NCI-H446 treated with DMSO at 0.1 percent for 48 hours (cell line): ENCODE measurements around the gene CYREN.
"Not testable (repeated sequence)": the region's sequence is repeated elsewhere in the genome, so short reads cannot be mapped to it uniquely, and the experiment has no call there.

Experiments used
- DNase-seq: peaks from one replicate; lab custom pipeline; 2025; lab: John Stamatoyannopoulos, UW

The CYREN gene

GRCh38 chr7:135159359-135160085 is 11.0 kb downstream of the CYREN start:
- DNase-seq, result no peak

GRCh38 chr7:135158874-135159273 is 11.6 kb downstream of the CYREN start:
- DNase-seq, result no peak

- DNase-seq, result no peak
These were observed 12.3 kb downstream of the CYREN start for GRCh38 chr7:135158141-135158655.

GRCh38 chr7:135156290-135156689 is 14.2 kb downstream of the CYREN start:
- DNase-seq, result no peak

GRCh38 chr7:135154734-135155133 is 15.8 kb downstream of the CYREN start:
- no peak for DNase-seq

- no peak for DNase-seq
These were observed 18.1 kb downstream of the CYREN start for GRCh38 chr7:135152442-135152841.

GRCh38 chr7:135151533-135151932 is 19.0 kb downstream of the CYREN start:
- DNase-seq, result no peak

- no peak for DNase-seq
These were observed 19.4 kb downstream of the CYREN start for GRCh38 chr7:135151132-135151531.

GRCh38 chr7:135150072-135150782 is 20.3 kb downstream of the CYREN start:
- no peak for DNase-seq

GRCh38 chr7:135147899-135148721 is 22.4 kb downstream of the CYREN start, which contains the start of gene TMEM140:
Gene TMEM140 (plus strand): TSS chr7:135148072. CDS start chr7:135164442, 16,370 bp downstream.
- no peak for DNase-seq

GRCh38 chr7:135147341-135147898 is 23.1 kb downstream of the CYREN start:
- no peak for DNase-seq

GRCh38 chr7:135143885-135144668 is 26.4 kb downstream of the CYREN start:
- DNase-seq, result no peak

GRCh38 chr7:135129579-135129978 is 40.9 kb downstream of the CYREN start:
- DNase-seq, result no peak

GRCh38 chr7:135128931-135129330 is 41.6 kb downstream of the CYREN start:
- no peak for DNase-seq

- DNase-seq, result not testable (repeated sequence)
These were observed 45.9 kb downstream of the CYREN start for GRCh38 chr7:135124631-135125030.

GRCh38 chr7:135121868-135122267 is 48.6 kb downstream of the CYREN start:
- no peak for DNase-seq

- no peak for DNase-seq
These were observed 53.4 kb downstream of the CYREN start for GRCh38 chr7:135117096-135117495.
